ENCODE measurements around the gene WDR76.

Gene WDR76

GRCh38 chr15:43826508-43827341 is at the start of gene WDR76:
Gene WDR76, plus strand, starts transcription at chr15:43827002. Its CDS starts 31 bp downstream, at chr15:43827033.
- peak within 1 kb of the TSS; percentile 68 for H3K9ac ChIP-seq (ENCODE audit: low read depth, low read length)
- peaks cover 97% of the 10 kb centered on the region for H3K79me2 ChIP-seq (ENCODE audit: insufficient read depth, low read length)
- peak; percentile 73 for ATAC-seq (ENCODE audit: insufficient read depth, low read depth)
- peak within 1 kb of the TSS; percentile 79 for H3K4me2 ChIP-seq (ENCODE audit: insufficient read depth, low read length)
- peak within 1 kb of the TSS; percentile 89 for H2AFZ ChIP-seq (ENCODE audit: low read depth, low read length)
- peaks cover 81% of the 10 kb centered on the region for H3K4me1 ChIP-seq (ENCODE audit: insufficient read depth, low read length)
- peaks cover 18% of the 10 kb centered on the region for H3K36me3 ChIP-seq (ENCODE audit: insufficient read depth, low read length)
- H4K20me1 ChIP-seq (ENCODE audit: insufficient read depth, low read length) = peaks cover 6% of the 10 kb centered on the region; the same call in 1 of the 2 replicates
- DNase-seq = peak; percentile 81
- peak within 1 kb of the TSS; percentile 48 to 97; a peak in 3 of 4 replicates for H3K4me3 ChIP-seq (ENCODE audit: low read depth in 1 of 2, low read length in 2 of 2)
- no peaks in the 10 kb centered on the region for H3K27me3 ChIP-seq (ENCODE audit: insufficient read depth, low read length, poor library complexity)
- H3K9me3 ChIP-seq (ENCODE audit: insufficient read depth, low read length, severe bottlenecking) = no peaks in the 10 kb centered on the region
- H3K27ac ChIP-seq (ENCODE audit: low read length) = peak within 1 kb of the TSS; percentile 95
- TF ChIP-seq EZH2 (IDR thresholded peaks at IDR 0.05; ENCODE audit: borderline replicate concordance, low read depth, low read length, severe bottlenecking) (no peak), CTCF (IDR thresholded peaks at IDR 0.05; ENCODE audit: borderline replicate concordance, extremely low read depth, low read length, poor library complexity, severe bottlenecking) (no peak)

GRCh38 chr15:43777267-43777914 is 49.4 kb upstream of the WDR76 start:
- ATAC-seq (ENCODE audit: insufficient read depth, low read depth) (peak; percentile 80), DNase-seq (peak; percentile 83)
- peak; percentile 88 for TF ChIP-seq CTCF (IDR thresholded peaks at IDR 0.05; ENCODE audit: borderline replicate concordance, extremely low read depth, low read length, poor library complexity, severe bottlenecking)
- TF ChIP-seq EZH2 (IDR thresholded peaks at IDR 0.05; ENCODE audit: borderline replicate concordance, low read depth, low read length, severe bottlenecking) = no peak
- Histone ChIP-seq H3K79me2 (ENCODE audit: insufficient read depth, low read length) (0 out of 2 replicates have a peak, but pooled peaks cover 3% of the 10 kb centered on the region), H4K20me1 (ENCODE audit: insufficient read depth, low read length) (no peaks in the 10 kb centered on the region), H2AFZ (ENCODE audit: low read depth, low read length) (peak overlapping the region; percentile 98), H3K9ac (ENCODE audit: low read depth, low read length) (peak overlapping the region; percentile 84), H3K4me3 (ENCODE audit: low read depth in 1 of 2, low read length in 2 of 2) (peak overlapping the region; percentile 77 to 85), H3K9me3 (ENCODE audit: insufficient read depth, low read length, severe bottlenecking) (no peaks in the 10 kb centered on the region), H3K36me3 (ENCODE audit: insufficient read depth, low read length) (peaks cover 8% of the 10 kb centered on the region; the same call in 1 of the 2 replicates), H3K4me2 (ENCODE audit: insufficient read depth, low read length) (peak overlapping the region; percentile 97), H3K27ac (ENCODE audit: low read length) (peak overlapping the region; percentile 94), H3K4me1 (ENCODE audit: insufficient read depth, low read length) (peaks cover 24% of the 10 kb centered on the region), H3K27me3 (ENCODE audit: insufficient read depth, low read length, poor library complexity) (no peaks in the 10 kb centered on the region)

- H3K79me2 ChIP-seq (ENCODE audit: insufficient read depth, low read length) = 0 out of 2 replicates have a peak, but pooled peaks cover 3% of the 10 kb centered on the region
Measured at GRCh38 chr15:43779016-43779415, 47.8 kb upstream of the WDR76 start.

More at GRCh38 chr15:43779016-43779415, 47.8 kb upstream of the WDR76 start:
- Histone ChIP-seq H4K20me1 (ENCODE audit: insufficient read depth, low read length) (no peaks in the 10 kb centered on the region), H3K9ac (ENCODE audit: low read depth, low read length) (no peak overlapping the region), H3K4me3 (ENCODE audit: low read depth in 1 of 2, low read length in 2 of 2) (no peak overlapping the region), H2AFZ (ENCODE audit: low read depth, low read length) (no peak overlapping the region), H3K36me3 (ENCODE audit: insufficient read depth, low read length) (no peaks in the 10 kb centered on the region), H3K27me3 (ENCODE audit: insufficient read depth, low read length, poor library complexity) (no peaks in the 10 kb centered on the region), H3K9me3 (ENCODE audit: insufficient read depth, low read length, severe bottlenecking) (no peaks in the 10 kb centered on the region), H3K4me2 (ENCODE audit: insufficient read depth, low read length) (peak overlapping the region; percentile 12; the same call in 1 of the 2 replicates), H3K4me1 (ENCODE audit: insufficient read depth, low read length) (peaks cover 24% of the 10 kb centered on the region), H3K27ac (ENCODE audit: low read length) (no peak overlapping the region)
- ATAC-seq (ENCODE audit: insufficient read depth, low read depth) (no peak), DNase-seq (no peak)
- no peak for TF ChIP-seq EZH2 (IDR thresholded peaks at IDR 0.05; ENCODE audit: borderline replicate concordance, low read depth, low read length, severe bottlenecking)
- no peak for TF ChIP-seq CTCF (IDR thresholded peaks at IDR 0.05; ENCODE audit: borderline replicate concordance, extremely low read depth, low read length, poor library complexity, severe bottlenecking)

All from DND-41 (cell line).